A673 (cell line): ENCODE data around the gene IARS1.

Experiments
- CTCF ChIP-seq: fragments of 300-800, 200-600 bp; sonication (generic); conservative IDR thresholded peaks from 2 replicates; pipeline ENCODE4 v1.5.1; 2017; ENCODE audit warnings: low read depth, mild to moderate bottlenecking, antibody characterized with exemption, low read length, moderate library complexity, mixed read lengths
- EZH2 ChIP-seq: fragments of 200-600 bp; sonication (generic); IDR thresholded peaks from 2 replicates; pipeline ENCODE4 v1.6.1; 2017; ENCODE audit warnings: borderline replicate concordance, low read depth, mild to moderate bottlenecking, mixed read lengths, antibody characterized with exemption, low read length; ENCODE audit not compliant: poor library complexity, severe bottlenecking

GRCh38 chr9:92276331-92277032, 17.0 kb downstream of the IARS1 start:
- TF ChIP-seq CTCF (no peak), EZH2 (no peak)
